AG09319 (cell line): ENCODE data around the gene FLOT1.

Experiments
- DNase-seq: peaks from one replicate; pipeline ENCODE4 v3.0.0-alpha.2; 2010; ENCODE audit warnings: low read depth; ENCODE audit errors: extremely low read depth
- TF ChIP-seq, protein P1 (sequence below): IDR thresholded peaks from 2 replicates; pipeline ENCODE4 v1.5.1; 2011; ENCODE audit warnings: low read depth, mild to moderate bottlenecking, inconsistent platforms, low read length, moderate library complexity

The FLOT1 gene

DNA sequence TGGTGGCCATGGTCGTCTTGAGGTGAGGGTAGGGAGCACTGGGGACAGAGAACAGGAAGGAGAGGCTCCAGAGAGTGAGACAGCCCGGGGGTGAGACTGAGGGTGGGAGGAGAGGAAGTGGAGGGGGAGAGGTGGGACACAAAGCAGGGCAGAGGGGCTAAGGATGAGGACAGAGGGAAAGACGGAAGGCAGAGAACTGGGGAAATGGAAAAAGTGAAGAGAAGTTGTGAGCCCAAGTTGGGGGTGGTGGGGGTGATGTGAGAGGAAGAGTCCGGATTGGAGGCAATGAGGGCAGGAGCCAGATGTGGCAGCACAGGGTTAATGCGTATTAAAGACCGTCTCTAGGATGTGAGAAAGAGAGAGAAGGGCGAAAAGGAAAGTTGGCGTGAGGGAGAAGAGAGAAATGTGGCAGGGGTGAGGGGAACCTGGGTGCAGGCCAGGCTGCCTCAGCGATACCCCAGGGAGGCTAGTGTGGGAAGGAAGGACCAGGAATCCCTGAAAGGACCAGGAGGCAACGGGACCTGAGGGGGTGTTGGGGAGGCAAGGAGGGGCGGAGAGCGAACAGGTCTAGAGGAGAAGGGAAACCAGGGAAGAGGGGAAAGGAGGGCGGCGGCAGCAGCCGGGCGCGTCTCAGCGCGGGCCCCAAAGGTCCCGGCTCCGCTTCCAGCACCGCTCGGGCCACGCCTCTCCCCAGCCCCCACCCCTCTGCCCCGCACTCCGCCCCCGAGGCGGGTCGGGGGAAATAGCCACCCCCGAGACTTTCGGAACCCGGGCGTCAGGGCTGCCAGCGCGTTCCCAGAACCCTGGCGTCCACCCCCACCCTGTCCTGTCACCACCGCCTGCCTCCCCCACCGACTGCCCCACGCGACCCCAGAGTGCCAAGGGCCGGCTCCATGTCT lies 56.2 kb downstream of the FLOT1 start, which contains the start of gene PPP1R18:
Gene PPP1R18 (minus strand): TSS at position 637 of the 899 bp plus-strand sequence. CDS start 627 bp downstream, at position 10.
- no peak for DNase-seq
- TF ChIP-seq, protein P1, sequence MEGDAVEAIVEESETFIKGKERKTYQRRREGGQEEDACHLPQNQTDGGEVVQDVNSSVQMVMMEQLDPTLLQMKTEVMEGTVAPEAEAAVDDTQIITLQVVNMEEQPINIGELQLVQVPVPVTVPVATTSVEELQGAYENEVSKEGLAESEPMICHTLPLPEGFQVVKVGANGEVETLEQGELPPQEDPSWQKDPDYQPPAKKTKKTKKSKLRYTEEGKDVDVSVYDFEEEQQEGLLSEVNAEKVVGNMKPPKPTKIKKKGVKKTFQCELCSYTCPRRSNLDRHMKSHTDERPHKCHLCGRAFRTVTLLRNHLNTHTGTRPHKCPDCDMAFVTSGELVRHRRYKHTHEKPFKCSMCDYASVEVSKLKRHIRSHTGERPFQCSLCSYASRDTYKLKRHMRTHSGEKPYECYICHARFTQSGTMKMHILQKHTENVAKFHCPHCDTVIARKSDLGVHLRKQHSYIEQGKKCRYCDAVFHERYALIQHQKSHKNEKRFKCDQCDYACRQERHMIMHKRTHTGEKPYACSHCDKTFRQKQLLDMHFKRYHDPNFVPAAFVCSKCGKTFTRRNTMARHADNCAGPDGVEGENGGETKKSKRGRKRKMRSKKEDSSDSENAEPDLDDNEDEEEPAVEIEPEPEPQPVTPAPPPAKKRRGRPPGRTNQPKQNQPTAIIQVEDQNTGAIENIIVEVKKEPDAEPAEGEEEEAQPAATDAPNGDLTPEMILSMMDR = no peak

GRCh38 chr6:30685157-30686008 lies 57.1 kb downstream of the FLOT1 start:
- no peak for DNase-seq
- TF ChIP-seq, protein P1 = peak; percentile 21

DNA sequence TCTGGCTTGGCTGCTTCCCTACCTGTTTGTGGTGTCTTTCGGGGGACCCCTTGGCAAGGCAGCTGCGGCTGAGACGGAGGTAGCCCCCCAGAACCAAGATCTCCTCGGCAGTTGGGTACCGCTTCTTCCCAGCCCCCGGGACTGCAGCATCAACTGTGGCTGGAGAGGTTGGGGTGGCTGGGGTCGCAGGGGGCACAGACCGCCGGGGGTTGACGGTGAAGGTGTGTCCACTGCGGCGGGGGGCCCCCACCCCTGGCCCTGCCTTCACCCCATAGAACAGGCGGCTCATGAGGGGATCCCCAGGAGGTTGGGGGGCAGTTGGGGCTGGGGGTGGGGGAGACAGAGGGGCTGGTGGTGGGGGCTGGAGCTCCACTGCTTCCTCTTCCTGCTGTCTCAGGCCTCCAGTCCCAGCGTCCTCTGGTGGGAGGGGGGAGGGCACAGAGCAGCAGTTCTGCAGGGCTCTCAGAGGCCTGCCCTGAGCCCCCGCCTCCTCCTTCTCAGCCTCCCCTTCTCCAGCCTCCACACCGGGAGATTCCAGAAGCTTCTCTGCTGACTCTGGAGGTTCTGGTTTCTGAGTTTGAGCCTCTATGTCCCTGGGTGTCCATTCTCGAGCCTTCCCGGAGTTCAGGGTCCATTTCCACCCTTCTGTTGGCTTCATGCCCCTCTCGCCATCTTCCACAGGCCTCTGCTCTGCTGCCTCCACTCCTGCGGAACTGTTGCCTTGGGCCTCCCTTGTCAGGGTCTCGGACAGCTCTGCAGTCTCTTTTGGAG lies 57.9 kb downstream of the FLOT1 start:
- TF ChIP-seq, protein P1 = no peak
- DNase-seq = no peak

- TF ChIP-seq, protein P1 = no peak
- no peak for DNase-seq
These were observed 58.5 kb downstream of the FLOT1 start for GRCh38 chr6:30683980-30684338.

- no peak for DNase-seq
- TF ChIP-seq, protein P1 = no peak
These were observed 59.1 kb downstream of the FLOT1 start for GRCh38 chr6:30683183-30683979.
